NCI-H510A treated with DMSO at 0.1 percent for 48 hours (cell line): Measurements from ENCODE around the gene PLEKHS1.

Source experiments
- DNase-seq: peaks from one replicate; lab custom pipeline; 2025; lab: John Stamatoyannopoulos, UW

The PLEKHS1 gene

DNA sequence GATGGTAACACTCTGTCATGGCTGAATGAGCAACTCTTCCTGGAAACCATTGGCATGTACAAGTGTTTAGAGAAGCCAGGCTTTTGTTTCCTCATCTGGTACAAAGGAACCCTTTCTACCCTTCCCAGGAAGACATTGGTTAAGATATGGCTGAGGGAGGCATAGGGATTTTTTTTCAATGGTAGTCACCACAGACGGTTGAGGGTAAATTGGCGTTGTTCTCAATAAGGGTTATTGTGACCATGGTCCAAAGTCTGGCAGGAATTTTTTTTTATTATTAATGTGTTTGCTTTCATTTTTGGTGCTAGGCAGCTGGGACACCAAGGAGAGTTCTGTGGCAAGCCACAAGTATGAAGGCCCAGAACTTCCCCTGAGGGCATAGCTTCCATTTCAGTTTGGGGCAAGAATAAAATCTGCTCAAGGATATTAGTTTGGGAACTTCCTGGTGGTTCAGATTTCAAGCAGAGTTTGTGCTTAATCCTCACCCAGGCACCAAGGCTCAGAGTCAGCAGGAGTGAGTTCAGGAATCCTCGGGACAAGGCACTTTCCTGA is at the start of gene PLEKHS1:
Gene PLEKHS1 (plus strand): TSS at position 502 of the 552 bp plus-strand sequence. CDS start 3,596 bp downstream, outside the sequence.
- DNase-seq = peak; percentile 16

DNA sequence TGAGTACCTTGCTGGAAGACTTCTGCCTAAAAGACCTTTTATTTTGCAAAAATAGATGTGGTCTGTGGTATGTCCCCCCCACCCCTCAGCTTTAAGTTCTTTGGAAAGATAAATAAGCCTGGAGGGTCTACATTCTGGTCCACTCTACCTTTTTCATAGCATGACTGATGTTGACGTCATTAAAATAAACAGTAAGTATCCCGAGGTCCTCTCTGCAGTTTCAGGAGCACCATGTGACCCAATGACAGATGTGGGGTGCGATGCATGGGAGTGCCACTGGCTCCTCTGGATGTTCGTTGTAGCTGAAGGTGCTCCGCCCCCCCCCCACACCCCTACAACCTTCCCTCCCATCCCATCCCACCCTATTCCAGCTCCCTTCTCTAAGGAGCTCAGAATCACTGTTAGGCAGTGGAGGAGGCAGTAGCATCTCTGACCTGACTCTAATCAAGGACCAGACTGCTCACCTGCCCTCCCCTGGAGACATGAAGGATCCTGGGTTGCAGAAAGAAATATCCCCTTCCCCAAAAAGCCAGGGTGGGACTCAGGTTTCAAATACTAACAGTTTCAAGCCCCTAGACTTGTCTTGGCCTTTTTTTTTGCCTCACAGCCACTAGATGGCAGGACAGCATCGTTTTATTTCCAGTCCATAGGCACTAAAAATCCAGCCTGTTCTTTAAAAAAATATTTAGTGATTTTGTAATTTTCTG is 46.7 kb upstream of the PLEKHS1 start:
- DNase-seq = peak; percentile 66

DNA sequence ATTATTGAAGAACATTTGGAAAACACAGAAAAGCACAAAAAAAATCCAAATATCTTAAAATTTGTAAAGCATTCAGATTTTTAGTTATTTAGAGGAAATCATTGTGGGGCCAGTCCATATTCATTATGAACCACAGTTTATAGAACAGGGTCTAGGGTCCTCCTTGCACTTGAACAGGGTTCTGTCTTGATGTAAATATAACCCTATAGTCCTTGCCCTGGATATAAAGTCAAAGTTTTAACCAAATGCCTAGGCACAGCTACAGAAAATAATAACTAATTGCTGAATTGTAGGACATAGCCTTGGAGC is 46.2 kb upstream of the PLEKHS1 start:
- no peak for DNase-seq

DNA sequence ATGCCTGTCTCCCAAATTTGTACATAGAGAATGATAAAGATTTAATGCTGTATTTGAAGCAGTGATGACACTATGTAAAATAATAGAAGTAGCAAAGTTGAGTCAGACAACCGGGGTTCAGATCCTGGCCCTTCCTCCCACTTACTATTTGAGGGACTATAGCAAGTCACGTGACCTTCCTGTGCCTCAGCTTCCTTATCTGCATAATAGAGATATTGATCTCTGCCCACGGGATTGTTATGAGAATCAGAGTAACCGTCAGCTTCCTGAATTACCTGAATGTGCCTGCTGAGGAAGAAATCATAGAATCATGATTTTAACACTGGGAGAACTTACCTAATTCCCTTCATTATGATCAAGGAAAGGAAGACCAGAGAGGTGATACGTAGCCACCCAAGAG is 44.9 kb upstream of the PLEKHS1 start:
- no peak for DNase-seq

DNA sequence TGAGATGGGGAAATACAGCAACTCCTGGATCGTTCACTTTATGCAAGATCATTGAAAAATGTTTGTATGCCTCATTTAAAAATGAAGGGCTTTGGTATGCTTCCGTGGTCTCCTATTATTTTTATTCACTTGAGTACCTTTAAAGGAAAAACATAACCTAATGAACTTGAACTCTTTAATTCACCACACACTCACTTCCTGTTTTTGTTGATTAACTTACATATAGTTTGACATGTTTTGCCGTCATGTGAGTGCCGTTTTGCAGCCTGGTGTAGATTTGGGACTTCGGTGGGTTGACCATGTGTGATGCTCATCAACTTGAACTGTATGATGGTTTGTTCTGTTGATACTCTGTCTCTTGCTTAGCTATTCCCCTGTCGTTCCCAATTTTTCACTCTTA is 42.8 kb upstream of the PLEKHS1 start:
- no peak for DNase-seq

DNA sequence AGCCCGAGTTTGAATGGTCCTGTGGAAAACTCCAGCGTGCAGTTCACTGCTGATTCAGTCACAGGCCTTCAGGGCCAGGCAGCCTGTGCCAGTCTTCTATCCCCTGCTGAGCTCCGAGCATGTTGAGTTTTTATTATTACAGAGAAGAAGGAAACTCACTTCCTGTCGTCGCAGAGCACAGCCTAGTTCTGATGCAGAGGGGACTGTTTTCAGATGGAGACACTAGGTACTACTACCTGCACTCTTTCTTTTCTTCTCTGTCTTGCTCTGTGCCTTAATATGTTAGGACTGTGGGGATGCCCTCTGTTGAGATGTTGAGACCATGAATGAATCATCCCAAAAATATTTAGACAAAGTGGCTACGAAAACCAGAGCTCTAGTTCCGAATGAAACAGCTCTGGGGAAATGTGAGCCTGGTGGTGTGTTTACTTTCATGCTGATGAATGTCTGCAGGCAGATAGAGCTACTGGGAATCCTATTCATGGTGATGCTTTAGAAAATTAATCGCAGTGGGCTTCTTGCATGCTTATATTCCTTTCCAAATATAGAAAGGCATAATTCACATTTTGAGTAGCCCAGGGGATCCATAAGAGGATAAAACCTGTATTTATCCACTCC is 42.2 kb upstream of the PLEKHS1 start:
- peak; percentile 71 for DNase-seq

DNA sequence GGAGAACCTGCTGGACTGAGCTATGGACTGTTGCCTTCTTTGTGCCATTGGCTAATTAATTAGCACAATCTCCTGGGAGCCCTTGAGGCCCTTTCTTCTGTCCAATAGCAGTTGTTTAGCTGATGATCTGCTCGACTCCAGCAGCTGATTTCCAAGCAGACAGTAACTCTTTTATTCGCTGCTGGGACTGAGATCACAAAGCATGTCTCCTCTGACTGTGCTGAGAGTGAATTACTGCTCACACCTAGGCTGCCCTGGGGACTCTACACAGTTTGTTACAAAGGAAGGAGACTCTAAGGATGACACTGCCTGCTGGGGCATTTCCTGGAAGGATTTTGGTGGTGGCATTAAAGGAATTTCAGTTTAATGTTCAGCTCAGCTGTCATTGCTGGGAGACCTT is 40.3 kb upstream of the PLEKHS1 start:
- DNase-seq = no peak

DNA sequence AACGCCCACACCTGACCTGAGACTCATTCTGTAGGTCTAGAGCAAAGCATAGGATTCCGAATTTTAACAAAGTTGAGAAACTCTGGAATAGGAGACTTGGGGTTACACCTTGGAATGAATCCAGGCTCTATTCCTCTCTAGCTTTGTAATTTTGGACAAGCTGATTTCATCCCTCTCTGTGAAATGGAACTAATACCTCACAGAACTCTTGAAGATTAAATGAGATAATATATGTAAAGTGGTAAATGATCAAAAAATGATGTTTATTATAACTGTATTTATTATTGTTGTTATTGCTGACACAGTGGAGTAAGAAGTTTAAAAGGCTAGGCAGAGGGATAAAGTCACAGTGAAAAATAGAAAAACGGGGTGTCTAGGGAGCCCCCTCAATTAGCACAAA is 39.5 kb upstream of the PLEKHS1 start:
- DNase-seq = no peak

DNA sequence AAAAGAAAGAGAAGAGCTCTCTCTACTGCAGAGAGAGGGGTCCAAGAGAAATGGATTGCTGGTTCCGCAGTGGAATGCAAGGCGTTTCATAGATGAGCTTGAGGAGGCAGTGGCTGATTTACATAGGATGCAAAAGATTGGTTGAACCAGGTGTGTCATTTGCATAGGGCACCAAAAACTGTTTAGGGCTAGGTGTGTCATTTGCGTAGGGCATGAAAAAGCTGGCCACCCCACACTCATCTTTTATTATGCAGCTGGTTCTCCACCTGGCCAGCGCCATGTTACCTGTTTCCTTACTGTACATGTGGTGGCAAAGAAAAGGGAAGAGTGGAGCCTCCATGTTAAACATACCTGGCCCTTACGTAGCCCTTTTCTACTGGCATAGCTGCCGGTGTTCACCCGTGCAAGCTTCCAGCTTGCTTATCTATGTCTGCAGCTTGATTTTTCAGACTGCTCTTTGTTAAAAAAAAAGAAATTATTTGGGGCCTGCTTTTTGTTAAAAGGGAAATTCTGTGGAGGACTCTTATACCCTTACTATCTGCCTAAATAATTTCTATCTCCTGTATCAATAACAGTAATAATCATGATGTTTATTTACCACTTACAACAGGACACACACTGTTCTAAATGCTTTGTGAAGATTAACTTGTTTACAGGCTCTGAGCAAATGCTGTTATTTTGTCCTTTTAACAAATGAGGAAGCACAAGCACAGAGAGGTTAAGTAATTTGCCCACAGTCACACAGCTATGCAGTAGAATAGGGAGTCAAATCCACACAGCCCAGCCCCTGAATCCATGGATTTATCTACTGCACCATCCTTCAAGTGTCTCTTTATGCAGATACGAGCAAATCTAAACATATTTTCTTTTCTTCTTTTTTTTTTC is 38.5 kb upstream of the PLEKHS1 start:
- peak; percentile 86 for DNase-seq

DNA sequence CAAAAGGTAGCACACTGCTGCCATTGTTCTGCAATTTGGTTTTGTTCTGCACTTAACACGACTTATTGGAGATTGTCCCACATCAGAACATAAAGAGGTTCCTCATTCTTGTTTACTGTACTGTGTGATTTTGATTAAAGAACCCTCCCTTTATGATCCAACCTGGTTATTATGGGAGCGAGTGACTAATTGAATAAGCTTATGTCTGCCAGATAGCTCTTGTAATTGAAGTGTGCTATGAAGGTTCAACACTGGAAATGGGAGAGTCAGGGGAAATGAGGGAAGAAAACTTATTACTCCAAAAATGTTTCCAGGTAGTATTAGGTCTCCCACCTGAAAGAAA is 37.9 kb upstream of the PLEKHS1 start:
- no peak for DNase-seq

DNA sequence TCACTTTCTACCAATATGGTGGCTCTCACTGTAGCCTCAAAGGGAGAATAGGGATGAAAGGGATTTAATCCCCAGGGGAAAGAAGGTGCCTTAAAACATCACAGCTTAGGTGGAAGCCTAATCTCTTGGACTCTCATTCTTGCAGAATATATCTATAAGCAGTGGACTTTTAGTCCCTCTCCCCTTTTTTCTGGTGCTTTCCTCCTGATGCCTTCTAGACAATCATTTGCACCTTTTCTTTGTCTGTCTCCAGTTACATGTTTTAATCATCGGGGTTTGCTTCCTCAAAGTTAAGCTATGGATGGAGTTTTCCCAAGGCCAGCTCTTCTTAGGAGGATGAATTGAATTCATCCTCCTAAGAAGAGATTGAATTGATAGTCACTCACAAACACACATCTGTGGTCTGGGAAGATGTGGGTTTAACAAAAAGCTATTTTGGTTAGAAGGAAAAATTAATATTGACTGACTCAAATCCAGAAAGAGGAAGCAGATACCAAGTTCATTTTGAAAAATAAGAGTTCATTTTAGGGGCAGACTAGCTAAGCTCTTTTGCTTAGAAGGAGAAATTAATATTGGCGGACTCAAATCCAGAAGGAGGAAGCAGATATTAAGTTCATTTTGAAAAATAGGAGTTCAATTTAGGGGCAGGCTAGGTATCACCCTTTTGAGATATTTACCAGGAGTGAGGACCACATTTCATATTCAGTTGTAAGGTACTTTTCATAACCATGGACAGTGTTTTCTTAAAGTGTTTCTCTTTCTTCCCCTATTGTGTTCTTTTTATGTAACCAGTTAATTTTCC is 35.2 kb upstream of the PLEKHS1 start:
- no peak for DNase-seq

DNA sequence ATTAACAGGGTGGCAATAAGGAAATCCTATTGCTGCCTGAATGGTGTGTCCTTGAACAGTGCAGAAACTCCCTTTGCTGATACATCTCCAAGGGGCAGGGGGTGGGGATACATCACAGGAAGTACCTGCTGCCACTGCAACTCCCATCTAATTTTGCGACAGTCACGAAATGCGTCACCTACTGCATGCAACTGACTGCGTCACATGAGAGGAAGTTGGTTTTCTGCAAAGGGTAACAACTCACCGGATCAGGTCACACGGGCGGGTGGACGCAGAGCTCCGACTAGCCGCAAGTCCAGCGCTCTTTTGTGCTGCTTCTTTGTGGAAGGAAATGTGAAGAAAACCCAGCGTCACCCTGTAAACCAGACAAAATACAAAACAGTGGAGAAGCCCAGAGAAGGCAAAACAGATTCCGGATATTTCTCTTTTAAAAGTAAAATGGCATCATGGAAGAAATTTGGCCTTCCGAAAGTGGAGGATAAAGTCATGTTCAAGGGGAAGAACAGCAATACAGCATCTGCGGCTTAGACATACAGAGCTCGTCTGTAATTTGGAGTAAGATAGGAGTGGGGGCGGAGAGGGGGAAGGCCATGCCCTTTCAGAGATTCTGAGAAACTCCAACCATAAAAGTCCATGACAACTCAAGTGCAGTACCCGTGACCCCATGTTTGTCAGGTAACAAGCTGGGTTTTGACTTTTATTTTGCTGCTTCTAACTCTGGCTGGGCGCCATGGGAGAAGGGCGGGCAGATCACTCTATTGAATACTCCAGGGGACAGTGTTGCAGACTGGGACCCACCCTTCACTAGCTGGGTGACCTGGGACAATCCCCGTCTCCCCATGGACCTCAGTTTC is 32.3 kb upstream of the PLEKHS1 start:
- no peak for DNase-seq

DNA sequence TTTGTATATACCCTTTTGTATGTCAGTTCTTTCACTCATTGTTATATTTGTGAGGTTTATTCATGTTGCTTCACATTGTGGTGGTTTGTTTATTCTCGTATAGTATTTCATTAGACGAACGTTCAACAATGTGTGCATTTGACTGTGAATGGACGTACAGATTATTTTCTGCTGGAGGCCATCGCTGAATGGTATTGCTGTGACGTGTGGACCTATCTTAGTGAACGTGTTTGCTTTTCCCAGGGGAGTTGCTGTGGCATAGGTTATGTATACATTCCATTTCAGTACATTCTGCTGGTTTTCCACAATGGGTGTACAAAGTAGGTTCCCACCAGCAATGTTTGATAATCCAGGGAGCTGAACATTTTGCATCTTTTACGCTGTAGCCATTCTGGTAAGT is 31.1 kb upstream of the PLEKHS1 start:
- no peak for DNase-seq

DNA sequence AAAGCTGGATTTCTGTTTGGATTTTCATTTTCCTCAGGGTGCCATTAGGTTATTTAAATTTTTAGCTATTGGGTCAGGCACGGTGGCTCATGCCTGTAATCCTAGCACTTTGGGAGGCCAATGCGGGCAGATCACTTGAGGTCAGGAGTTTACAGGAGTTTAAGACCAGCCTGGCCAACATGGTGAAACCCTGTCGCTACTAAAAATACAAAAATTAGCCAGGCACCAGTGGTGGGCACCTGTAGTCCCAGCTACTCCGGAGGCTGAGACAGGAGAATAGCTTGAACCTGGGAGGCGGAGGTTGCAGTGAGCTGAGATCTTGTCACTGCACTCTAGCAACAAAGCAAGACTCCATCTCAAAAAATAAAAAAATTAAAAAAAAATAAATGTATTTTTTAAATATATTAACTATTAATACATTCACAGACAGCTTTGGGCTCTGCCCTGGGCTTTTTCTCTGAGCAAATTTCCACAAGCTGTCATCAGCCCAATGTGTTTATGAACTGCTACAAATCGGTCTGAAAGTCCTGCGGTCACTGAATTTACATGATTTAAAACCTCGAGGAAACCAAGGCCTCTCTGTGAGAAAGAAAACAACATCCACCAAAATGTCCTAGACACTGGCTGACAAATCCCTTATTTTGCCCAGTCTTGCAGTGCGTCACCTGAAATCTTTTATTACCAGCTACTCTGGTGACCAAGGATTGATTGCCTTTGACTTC is 19.2 kb upstream of the PLEKHS1 start:
- no peak for DNase-seq

DNA sequence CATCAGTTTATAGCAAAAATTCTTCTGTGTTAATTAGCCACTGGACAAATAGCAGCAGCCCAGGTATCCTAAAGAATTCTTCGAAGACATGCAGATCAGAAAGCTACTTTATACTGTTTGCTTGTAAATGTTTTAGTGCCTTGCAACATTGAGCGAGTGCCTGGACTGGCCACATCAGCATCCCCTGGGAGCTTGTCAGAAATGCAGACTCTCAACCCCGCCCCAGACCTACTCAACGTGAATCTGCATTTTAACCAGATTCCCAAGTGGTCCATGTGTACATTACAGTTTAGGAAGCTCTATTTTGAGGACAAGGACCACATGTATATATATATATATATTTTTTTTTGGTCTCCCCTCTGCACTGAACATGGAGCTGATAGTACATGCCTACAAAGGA is 18.5 kb upstream of the PLEKHS1 start:
- no peak for DNase-seq

DNA sequence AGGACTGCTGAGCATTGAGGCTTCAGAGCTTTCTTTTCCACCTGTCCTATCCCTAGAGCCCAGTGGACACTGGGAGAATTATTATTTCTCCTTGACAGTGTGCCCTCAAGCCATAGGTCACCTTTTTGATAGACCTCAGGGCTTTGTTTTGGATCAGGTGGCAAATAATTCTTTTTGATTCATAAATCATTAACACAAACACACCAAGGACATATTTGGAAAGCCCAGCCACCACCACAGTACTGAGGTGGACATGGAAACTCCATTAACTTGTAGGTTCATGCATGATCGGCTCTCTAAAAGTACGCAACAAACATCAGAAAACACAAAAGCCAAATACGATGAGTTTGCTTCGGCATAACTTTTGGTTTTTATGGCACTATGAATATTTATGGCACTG is 17.8 kb upstream of the PLEKHS1 start:
- no peak for DNase-seq

DNA sequence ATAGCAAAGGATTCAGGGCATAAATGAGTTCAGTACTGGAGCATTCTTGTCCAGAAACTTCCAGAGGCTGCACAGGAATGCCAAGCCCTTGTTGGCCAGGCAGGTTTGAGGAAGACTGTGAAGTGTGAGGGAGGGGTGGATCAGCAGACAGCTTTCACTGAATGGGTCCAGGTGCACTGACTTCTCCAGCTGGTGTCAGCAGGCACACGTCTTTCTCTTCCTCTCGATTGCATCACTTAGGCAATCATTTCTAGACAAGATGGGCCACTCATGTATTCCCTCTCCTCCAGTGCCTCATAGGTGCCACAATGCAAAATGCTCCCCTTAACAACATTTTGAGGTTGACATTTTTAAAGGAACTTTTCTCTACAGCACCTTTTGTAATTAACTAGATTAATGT is 15.6 kb upstream of the PLEKHS1 start:
- DNase-seq = peak; percentile 90

DNA sequence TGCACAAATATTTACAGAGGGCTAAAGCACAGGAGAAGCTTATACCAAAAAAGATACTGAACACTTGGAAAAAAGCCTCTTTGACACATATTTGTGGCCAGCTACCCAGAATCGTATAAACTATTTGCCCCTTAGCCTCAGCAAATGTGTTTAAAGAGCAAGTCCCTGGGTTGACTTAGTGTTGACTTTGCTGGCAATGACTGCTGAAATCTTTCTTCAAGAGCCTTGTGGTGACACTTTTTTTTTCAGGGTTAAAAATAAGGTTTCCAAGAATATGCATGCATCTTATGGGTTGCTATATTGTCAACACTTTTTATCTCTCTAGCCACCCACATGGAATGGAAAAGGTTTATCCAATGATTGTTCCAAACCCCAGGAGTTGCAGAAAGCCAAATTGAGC is 14.9 kb upstream of the PLEKHS1 start:
- no peak for DNase-seq

DNA sequence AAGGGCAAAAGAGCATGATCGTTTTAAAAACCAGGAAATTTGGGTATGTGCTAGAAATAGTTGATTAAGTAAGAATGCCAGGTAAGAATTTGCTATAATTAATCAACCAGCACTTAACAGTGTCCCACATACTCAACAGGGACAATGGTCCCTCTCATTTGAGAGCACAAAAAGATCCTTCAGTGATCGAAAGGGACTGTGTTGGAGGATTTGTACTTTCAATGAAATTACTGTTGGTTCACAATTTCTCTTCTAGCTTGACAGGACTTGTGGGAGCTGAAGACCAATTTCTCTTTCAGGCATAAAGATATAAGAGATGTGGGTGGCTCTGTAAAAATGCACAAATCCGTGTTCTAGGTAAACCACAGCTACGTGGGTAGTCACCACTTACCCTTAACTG is 12.5 kb upstream of the PLEKHS1 start:
- DNase-seq = no peak

DNA sequence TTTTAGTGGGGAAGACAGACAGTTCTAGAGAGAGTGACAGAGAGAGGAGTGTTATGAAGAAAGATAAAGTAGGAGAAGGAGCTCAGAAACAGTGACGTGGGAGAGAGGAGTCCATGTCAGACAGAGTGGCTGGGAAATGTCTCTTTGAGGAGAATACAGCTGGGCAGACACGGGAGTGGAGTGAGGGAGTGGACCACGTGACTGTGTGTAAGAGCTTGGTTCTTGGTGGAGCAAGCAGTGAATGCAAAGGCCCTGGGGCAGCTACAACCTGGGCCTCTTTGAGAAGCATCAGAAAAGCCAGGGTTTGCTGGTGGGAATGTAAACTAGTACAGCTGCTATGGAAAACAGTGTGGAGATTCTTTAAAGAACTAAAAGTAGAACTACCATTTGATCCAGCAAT is 11.9 kb upstream of the PLEKHS1 start:
- no peak for DNase-seq

DNA sequence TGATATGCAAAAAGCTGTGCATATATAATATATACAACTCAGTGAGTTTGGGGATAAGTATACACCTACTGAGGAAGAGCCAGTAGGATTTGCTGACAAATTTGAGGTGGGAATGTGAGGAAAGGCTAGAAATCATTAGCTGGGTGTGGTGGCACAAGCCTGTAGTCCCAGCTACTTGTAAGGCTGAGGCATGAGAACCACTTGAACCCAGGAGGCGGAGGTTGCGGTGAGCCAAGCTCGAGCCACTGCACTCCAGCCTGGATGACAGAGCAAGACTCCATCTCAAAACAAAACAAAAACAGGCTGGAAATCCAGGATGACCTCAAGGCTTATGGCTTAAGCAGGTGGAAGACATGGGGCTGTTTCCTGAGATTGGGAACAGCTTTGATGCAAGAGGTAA is 10.6 kb upstream of the PLEKHS1 start:
- no peak for DNase-seq
